Measurements from ENCODE around the gene GGT5. TPM values are rescaled to one million over a fixed set of nuclear protein-coding genes. Genes with fewer than 3 reads are reported as not detected.
"Not testable (repeated sequence)": the region's sequence is repeated elsewhere in the genome, so short reads cannot be mapped to it uniquely, and the experiment has no call there.

Gene GGT5
- total RNA-seq, 6 experiments from 2014 or later = 8.5 to 34.7 (median 22.0) TPM

- intact Hi-C loops (cut with DNase I) = loop anchor here in 1 of 2 donors (10.0 kb wide), 1 partner anchor 51 kb away; no protein-coding TSS in a partner anchor
- no peaks in the 10 kb centered on the region for H3K9me3 ChIP-seq
- WGBS (ENCODE audit: insufficient coverage, low coverage, low lambda C conversion rate, missing lambda C conversion rate) = 96% methylated on average over 7 of the region's 16 CpGs
- H3K4me3 ChIP-seq = no peak overlapping the region
- H3K27me3 ChIP-seq = no peaks in the 10 kb centered on the region
- ATAC-seq (no peak), DNase-seq (peak in 2 of 3 donors; percentile 15 to 46)
- H3K27ac ChIP-seq = no peak overlapping the region
- no peaks in the 10 kb centered on the region for H3K36me3 ChIP-seq
- H3K4me1 ChIP-seq = peaks cover 0 to 5% (median 0%) of the 10 kb centered on the region in 4 donors
- TF ChIP-seq POLR2A (IDR thresholded peaks at IDR 0.05) = no peak
- TF ChIP-seq CTCF (IDR thresholded peaks at IDR 0.05) = no peak
These were observed 60.7 kb downstream of the GGT5 start for GRCh38 chr22:24184057-24184798.

- ATAC-seq = no peak
- no peak overlapping the region for H3K27ac ChIP-seq
These were observed 61.4 kb downstream of the GGT5 start for GRCh38 chr22:24183321-24184031.

GRCh38 chr22:24182900-24183246, 62.0 kb downstream of the GGT5 start:
- H3K4me3 ChIP-seq, H3K9me3 ChIP-seq, H3K27ac ChIP-seq, H3K36me3 ChIP-seq, H3K4me1 ChIP-seq, ATAC-seq, DNase-seq, H3K27me3 ChIP-seq: not testable (repeated sequence)
- WGBS (ENCODE audit: insufficient coverage, low coverage, low lambda C conversion rate, missing lambda C conversion rate) = no CpG with 5 or more reads among the region's 11 CpGs
- intact Hi-C loops (cut with DNase I) = loop anchor here in 1 of 2 donors (10.0 kb wide), 1 partner anchor 52 kb away; no protein-coding TSS in a partner anchor

More at GRCh38 chr22:24183321-24184031, 61.4 kb downstream of the GGT5 start:
- WGBS (ENCODE audit: insufficient coverage, low coverage, low lambda C conversion rate, missing lambda C conversion rate) = 40% methylated on average over 1 of the region's 24 CpGs
- TF ChIP-seq POLR2A (IDR thresholded peaks at IDR 0.05) = no peak
- no peak for TF ChIP-seq CTCF (IDR thresholded peaks at IDR 0.05)
- peaks cover 0 to 5% (median 0%) of the 10 kb centered on the region in 4 donors for H3K4me1 ChIP-seq
- DNase-seq = no peak
- H3K27me3 ChIP-seq = no peaks in the 10 kb centered on the region
- H3K4me3 ChIP-seq = no peak overlapping the region
- no peaks in the 10 kb centered on the region for H3K36me3 ChIP-seq
- intact Hi-C loops (cut with DNase I) = loop anchor here in 1 of 2 donors (10.0 kb wide), 1 partner anchor 51 kb away; no protein-coding TSS in a partner anchor
- H3K9me3 ChIP-seq = no peaks in the 10 kb centered on the region

- no peak overlapping the region for H3K27ac ChIP-seq
- intact Hi-C loops (cut with DNase I) = loop anchor here in 1 of 2 donors (10.0 kb wide), 1 partner anchor 53 kb away; no protein-coding TSS in a partner anchor
- H3K27me3 ChIP-seq = no peaks in the 10 kb centered on the region
- DNase-seq = no peak
- no peaks in the 10 kb centered on the region for H3K9me3 ChIP-seq
- H3K36me3 ChIP-seq = no peaks in the 10 kb centered on the region
- no peak for TF ChIP-seq POLR2A (IDR thresholded peaks at IDR 0.05)
- peak in 1 of 4 donors; percentile 4 for TF ChIP-seq CTCF (IDR thresholded peaks at IDR 0.05)
- 69% methylated on average over 4 of the region's 20 CpGs for WGBS (ENCODE audit: insufficient coverage, low coverage, low lambda C conversion rate, missing lambda C conversion rate)
- H3K4me3 ChIP-seq = no peak overlapping the region
- H3K4me1 ChIP-seq = peaks cover 0 to 5% (median 0%) of the 10 kb centered on the region in 4 donors
- no peak for ATAC-seq
These were observed 62.6 kb downstream of the GGT5 start for GRCh38 chr22:24181996-24182899.

Measured in right lobe of liver (tissue), 6 donors.